NCI-H524 (cell line): ENCODE measurements around the gene KAT6B.

Experiments used
- DNase-seq, 2 experiments: peaks; one replicate each; lab custom pipeline; 2025; lab: John Stamatoyannopoulos, UW

The KAT6B gene

GRCh38 chr10:74988054-74988775, 161.8 kb downstream of the KAT6B start:
- no peak for DNase-seq

GRCh38 chr10:74988832-74989561, 162.6 kb downstream of the KAT6B start:
- no peak for DNase-seq

- peak in 1 of 2 experiments; percentile 2 for DNase-seq
These were observed 165.0 kb downstream of the KAT6B start for GRCh38 chr10:74991435-74991834.

GRCh38 chr10:74992068-74992467, 165.7 kb downstream of the KAT6B start:
- no peak for DNase-seq

GRCh38 chr10:74993649-74994048, 167.2 kb downstream of the KAT6B start:
- no peak for DNase-seq

GRCh38 chr10:74994854-74995253, 168.5 kb downstream of the KAT6B start:
- no peak for DNase-seq

- no peak for DNase-seq
These were observed 169.4 kb downstream of the KAT6B start for GRCh38 chr10:74995806-74996205.

GRCh38 chr10:74997163-74997562, 170.8 kb downstream of the KAT6B start:
- no peak for DNase-seq

GRCh38 chr10:75000748-75001321, 174.4 kb downstream of the KAT6B start:
- DNase-seq, result no peak

- no peak for DNase-seq
These were observed 175.4 kb downstream of the KAT6B start for GRCh38 chr10:75001715-75002350.

- no peak for DNase-seq
These were observed 175.9 kb downstream of the KAT6B start for GRCh38 chr10:75002351-75002725.

GRCh38 chr10:75002967-75003594, 176.7 kb downstream of the KAT6B start:
- no peak for DNase-seq

- DNase-seq, result no peak
These were observed 177.5 kb downstream of the KAT6B start for GRCh38 chr10:75003891-75004290.

GRCh38 chr10:75007646-75008045, 181.2 kb downstream of the KAT6B start:
- no peak for DNase-seq

- DNase-seq, result no peak
These were observed 182.6 kb downstream of the KAT6B start for GRCh38 chr10:75008952-75009351.

GRCh38 chr10:75009426-75009825, 183.0 kb downstream of the KAT6B start:
- no peak for DNase-seq

- DNase-seq, result no peak
These were observed 184.0 kb downstream of the KAT6B start for GRCh38 chr10:75010373-75010772.

GRCh38 chr10:75011221-75011620, 184.8 kb downstream of the KAT6B start:
- DNase-seq, result no peak

- no peak for DNase-seq
These were observed 186.1 kb downstream of the KAT6B start for GRCh38 chr10:75012471-75012870.

GRCh38 chr10:75013007-75013406, 186.6 kb downstream of the KAT6B start:
- no peak for DNase-seq

GRCh38 chr10:75013522-75013921, 187.1 kb downstream of the KAT6B start:
- no peak for DNase-seq

- no peak for DNase-seq
These were observed 188.3 kb downstream of the KAT6B start for GRCh38 chr10:75014516-75015230.
